K562 (cell line): ENCODE data around the gene ASPDH. TPM values are rescaled to one million over a fixed set of nuclear protein-coding genes. Genes with fewer than 3 reads are reported as not detected.

Source experiments
- CBFB ChIP-seq: sonication (generic); formaldehyde crosslinking; IDR thresholded peaks from 2 replicates; pipeline ENCODE4 v1.4.0; 2020; ENCODE audit warnings: mild to moderate bottlenecking, missing genetic modification reagents
- FOXA3 ChIP-seq, 2 experiments: fragments of 450-650 bp in 1 of 2; sonication (generic) in 1 of 2; formaldehyde crosslinking; IDR thresholded peaks in 1 of 2; conservative IDR thresholded peaks in 1 of 2; 2 replicates each; pipeline versions ENCODE4 v1.4.0 to v1.8.0; 2020 to 2022; ENCODE audit warnings: mild to moderate bottlenecking in 2 of 2, missing genetic modification reagents in 1 of 2
- KAT7 ChIP-seq: sonication (generic); formaldehyde crosslinking; IDR thresholded peaks from 2 replicates; pipeline ENCODE4 v1.8.0; 2022; ENCODE audit warnings: missing genetic modification reagents, mild to moderate bottlenecking, borderline replicate concordance
- NFIX ChIP-seq: fragments of 250-450 bp; sonication (Bioruptor Pico); IDR thresholded peaks from 2 replicates; pipeline ENCODE4 v1.4.0; 2020; ENCODE audit warnings: low read depth, mild to moderate bottlenecking, moderate library complexity
- POLR2G ChIP-seq: fragments of 200-400 bp; formaldehyde crosslinking; IDR thresholded peaks from 2 replicates; pipeline ENCODE4 v1.6.1; 2017; ENCODE audit warnings: low read depth, mild to moderate bottlenecking, antibody characterized with exemption, low read length, moderate library complexity
- ZNF197 ChIP-seq: fragments of 200-800 bp; sonication (Bioruptor generic); IDR thresholded peaks from 2 replicates; pipeline ENCODE4 v1.6.1; 2016; ENCODE audit warnings: low read depth, missing genetic modification characterization, missing compliant biosample characterization
- ZNF76 ChIP-seq: fragments of 250-450 bp; sonication (Bioruptor Pico); IDR thresholded peaks from 2 replicates; pipeline ENCODE4 v1.4.0; 2020; ENCODE audit warnings: mild to moderate bottlenecking, moderate library complexity, borderline replicate concordance
- polyA plus RNA-seq, 8 experiments: library from polyadenylated mRNA; depleted of rRNA in 4 of 8; stranded (reverse) in 5 of 8; unstranded in 3 of 8; fragments of >200 nt; fragmentation: Nextera tagmentation in 2 of 8; fragmentation: Illumina TruSeq in 1 of 8; extraction: Ambion mirVana in 2 of 8; extraction: Trizol in 1 of 8; gene quantifications; 2 replicates each; pipeline versions ENCODE4 v1.2.1 to v1.2.3, GENCODE V29; 2011 to 2014; ENCODE audit warnings: inconsistent platforms in 1 of 8, missing spikeins in 1 of 8
- total RNA-seq, 7 experiments: library from RNA; depleted of rRNA in 6 of 7; stranded (reverse); fragments of >200 nt in 6 of 7; fragmentation: Illumina TruSeq in 2 of 7; extraction: Trizol in 2 of 7; gene quantifications; 2 replicates each; pipeline versions ENCODE4 v1.2.1 to v1.2.3, GENCODE V29; 2011 to 2021; ENCODE audit warnings: low replicate concordance in 1 of 7
- TF ChIP-seq, protein P1 (sequence below): fragments of 200-600 bp; sonication (generic); IDR thresholded peaks from one replicate; pipeline ENCODE4 v1.6.1; 2012; ENCODE audit warnings: mild to moderate bottlenecking, low read depth, low read length, inconsistent platforms
- TF ChIP-seq, protein P2 (sequence below), 2 experiments: fragments of 150-350 bp in 1 of 2; IDR thresholded peaks; 2 replicates each; pipeline ENCODE4 v1.6.1; 2012 to 2016; ENCODE audit warnings: low read depth in 2 of 2, low read length in 2 of 2, mild to moderate bottlenecking in 1 of 2, moderate library complexity in 1 of 2

ASPDH gene
- total and polyA plus RNA-seq, 9 of the 15 experiments (the other 6 are each of a cell fraction or from before 2014, with no cell fraction given) = not detected

DNA sequence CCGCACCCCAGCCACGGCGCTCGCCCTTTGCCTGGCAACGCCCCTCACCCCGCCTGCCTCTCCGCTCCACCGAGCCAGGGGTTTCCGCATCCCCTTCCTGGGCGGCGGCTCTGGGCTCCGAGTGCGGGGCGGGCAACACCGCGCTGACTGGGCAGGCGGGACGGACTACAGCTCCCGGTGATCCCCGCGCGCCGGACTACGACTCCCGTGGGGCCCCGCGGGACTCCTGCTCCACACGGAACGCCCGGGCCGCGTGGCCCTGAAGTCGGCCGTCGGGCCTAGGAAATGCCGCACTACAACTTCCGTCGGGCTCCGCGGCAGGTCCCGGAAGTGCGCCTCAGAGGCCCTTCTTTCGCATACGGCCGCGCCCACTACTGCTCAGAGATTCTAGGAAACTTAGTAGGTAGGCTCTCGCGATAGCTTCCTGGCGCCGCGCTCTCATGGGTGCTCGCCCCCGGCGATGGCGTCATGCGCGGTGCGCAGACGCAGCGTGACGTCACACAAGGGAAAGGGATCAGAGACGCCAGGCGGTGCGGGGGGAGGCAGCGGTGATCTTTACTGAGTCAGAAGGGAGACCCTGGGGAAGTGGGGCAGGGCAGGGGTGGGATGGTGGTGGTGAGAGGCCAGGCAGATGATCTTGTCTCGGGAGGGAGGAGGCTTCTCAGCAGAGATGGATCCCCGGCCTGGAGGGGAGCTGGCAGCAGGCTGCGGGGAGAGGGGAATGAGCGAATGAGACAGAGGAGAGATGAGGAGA, 2.5 kb downstream of the ASPDH start, which contains the start of gene JOSD2 (continued):
- TF ChIP-seq, protein P1, sequence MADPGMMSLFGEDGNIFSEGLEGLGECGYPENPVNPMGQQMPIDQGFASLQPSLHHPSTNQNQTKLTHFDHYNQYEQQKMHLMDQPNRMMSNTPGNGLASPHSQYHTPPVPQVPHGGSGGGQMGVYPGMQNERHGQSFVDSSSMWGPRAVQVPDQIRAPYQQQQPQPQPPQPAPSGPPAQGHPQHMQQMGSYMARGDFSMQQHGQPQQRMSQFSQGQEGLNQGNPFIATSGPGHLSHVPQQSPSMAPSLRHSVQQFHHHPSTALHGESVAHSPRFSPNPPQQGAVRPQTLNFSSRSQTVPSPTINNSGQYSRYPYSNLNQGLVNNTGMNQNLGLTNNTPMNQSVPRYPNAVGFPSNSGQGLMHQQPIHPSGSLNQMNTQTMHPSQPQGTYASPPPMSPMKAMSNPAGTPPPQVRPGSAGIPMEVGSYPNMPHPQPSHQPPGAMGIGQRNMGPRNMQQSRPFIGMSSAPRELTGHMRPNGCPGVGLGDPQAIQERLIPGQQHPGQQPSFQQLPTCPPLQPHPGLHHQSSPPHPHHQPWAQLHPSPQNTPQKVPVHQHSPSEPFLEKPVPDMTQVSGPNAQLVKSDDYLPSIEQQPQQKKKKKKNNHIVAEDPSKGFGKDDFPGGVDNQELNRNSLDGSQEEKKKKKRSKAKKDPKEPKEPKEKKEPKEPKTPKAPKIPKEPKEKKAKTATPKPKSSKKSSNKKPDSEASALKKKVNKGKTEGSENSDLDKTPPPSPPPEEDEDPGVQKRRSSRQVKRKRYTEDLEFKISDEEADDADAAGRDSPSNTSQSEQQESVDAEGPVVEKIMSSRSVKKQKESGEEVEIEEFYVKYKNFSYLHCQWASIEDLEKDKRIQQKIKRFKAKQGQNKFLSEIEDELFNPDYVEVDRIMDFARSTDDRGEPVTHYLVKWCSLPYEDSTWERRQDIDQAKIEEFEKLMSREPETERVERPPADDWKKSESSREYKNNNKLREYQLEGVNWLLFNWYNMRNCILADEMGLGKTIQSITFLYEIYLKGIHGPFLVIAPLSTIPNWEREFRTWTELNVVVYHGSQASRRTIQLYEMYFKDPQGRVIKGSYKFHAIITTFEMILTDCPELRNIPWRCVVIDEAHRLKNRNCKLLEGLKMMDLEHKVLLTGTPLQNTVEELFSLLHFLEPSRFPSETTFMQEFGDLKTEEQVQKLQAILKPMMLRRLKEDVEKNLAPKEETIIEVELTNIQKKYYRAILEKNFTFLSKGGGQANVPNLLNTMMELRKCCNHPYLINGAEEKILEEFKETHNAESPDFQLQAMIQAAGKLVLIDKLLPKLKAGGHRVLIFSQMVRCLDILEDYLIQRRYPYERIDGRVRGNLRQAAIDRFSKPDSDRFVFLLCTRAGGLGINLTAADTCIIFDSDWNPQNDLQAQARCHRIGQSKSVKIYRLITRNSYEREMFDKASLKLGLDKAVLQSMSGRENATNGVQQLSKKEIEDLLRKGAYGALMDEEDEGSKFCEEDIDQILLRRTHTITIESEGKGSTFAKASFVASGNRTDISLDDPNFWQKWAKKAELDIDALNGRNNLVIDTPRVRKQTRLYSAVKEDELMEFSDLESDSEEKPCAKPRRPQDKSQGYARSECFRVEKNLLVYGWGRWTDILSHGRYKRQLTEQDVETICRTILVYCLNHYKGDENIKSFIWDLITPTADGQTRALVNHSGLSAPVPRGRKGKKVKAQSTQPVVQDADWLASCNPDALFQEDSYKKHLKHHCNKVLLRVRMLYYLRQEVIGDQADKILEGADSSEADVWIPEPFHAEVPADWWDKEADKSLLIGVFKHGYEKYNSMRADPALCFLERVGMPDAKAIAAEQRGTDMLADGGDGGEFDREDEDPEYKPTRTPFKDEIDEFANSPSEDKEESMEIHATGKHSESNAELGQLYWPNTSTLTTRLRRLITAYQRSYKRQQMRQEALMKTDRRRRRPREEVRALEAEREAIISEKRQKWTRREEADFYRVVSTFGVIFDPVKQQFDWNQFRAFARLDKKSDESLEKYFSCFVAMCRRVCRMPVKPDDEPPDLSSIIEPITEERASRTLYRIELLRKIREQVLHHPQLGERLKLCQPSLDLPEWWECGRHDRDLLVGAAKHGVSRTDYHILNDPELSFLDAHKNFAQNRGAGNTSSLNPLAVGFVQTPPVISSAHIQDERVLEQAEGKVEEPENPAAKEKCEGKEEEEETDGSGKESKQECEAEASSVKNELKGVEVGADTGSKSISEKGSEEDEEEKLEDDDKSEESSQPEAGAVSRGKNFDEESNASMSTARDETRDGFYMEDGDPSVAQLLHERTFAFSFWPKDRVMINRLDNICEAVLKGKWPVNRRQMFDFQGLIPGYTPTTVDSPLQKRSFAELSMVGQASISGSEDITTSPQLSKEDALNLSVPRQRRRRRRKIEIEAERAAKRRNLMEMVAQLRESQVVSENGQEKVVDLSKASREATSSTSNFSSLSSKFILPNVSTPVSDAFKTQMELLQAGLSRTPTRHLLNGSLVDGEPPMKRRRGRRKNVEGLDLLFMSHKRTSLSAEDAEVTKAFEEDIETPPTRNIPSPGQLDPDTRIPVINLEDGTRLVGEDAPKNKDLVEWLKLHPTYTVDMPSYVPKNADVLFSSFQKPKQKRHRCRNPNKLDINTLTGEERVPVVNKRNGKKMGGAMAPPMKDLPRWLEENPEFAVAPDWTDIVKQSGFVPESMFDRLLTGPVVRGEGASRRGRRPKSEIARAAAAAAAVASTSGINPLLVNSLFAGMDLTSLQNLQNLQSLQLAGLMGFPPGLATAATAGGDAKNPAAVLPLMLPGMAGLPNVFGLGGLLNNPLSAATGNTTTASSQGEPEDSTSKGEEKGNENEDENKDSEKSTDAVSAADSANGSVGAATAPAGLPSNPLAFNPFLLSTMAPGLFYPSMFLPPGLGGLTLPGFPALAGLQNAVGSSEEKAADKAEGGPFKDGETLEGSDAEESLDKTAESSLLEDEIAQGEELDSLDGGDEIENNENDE = no peak
- TF ChIP-seq ZNF76 (CRISPR knock-in tag) = 0 out of 2 replicates have a peak, but pooled peaks have one; percentile 44
- TF ChIP-seq NFIX (CRISPR knock-in tag) = no peak
- TF ChIP-seq, protein P2, sequence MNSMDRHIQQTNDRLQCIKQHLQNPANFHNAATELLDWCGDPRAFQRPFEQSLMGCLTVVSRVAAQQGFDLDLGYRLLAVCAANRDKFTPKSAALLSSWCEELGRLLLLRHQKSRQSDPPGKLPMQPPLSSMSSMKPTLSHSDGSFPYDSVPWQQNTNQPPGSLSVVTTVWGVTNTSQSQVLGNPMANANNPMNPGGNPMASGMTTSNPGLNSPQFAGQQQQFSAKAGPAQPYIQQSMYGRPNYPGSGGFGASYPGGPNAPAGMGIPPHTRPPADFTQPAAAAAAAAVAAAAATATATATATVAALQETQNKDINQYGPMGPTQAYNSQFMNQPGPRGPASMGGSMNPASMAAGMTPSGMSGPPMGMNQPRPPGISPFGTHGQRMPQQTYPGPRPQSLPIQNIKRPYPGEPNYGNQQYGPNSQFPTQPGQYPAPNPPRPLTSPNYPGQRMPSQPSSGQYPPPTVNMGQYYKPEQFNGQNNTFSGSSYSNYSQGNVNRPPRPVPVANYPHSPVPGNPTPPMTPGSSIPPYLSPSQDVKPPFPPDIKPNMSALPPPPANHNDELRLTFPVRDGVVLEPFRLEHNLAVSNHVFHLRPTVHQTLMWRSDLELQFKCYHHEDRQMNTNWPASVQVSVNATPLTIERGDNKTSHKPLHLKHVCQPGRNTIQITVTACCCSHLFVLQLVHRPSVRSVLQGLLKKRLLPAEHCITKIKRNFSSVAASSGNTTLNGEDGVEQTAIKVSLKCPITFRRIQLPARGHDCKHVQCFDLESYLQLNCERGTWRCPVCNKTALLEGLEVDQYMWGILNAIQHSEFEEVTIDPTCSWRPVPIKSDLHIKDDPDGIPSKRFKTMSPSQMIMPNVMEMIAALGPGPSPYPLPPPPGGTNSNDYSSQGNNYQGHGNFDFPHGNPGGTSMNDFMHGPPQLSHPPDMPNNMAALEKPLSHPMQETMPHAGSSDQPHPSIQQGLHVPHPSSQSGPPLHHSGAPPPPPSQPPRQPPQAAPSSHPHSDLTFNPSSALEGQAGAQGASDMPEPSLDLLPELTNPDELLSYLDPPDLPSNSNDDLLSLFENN (IDR thresholded peaks at IDR 0.05; ENCODE audit: low read depth in 2 of 2, low read length in 2 of 2) = 0 out of 4 replicates have a peak, but pooled peaks have one; percentile 13 to 26
- TF ChIP-seq CBFB (CRISPR knock-in tag) = no peak
- no peak for TF ChIP-seq FOXA3 (CRISPR knock-in tag; conservative IDR thresholded peaks at IDR 0.05 in 1 of 2, IDR thresholded peaks at IDR 0.05 in 1 of 2)
- 0 out of 2 replicates have a peak, but pooled peaks have one; percentile 60 for TF ChIP-seq KAT7 (CRISPR knock-in tag)
- peak; percentile 81 for TF ChIP-seq ZNF197 (CRISPR knock-in tag)
- peak; percentile 83 for TF ChIP-seq POLR2G
